HG03095 (cell line): ENCODE data around the gene HMBS.
"Not testable (repeated sequence)": the region's sequence is repeated elsewhere in the genome, so short reads cannot be mapped to it uniquely, and the experiment has no call there.

Experiments used
- ATAC-seq: cut with Tn5 transposase; IDR thresholded peaks from one replicate; pipeline ENCODE4 v1.9.1; 2021; ENCODE audit warnings: moderate library complexity; ENCODE audit not compliant: unreplicated experiment

HMBS gene

GRCh38 chr11:119084663-119085436 lies at the start of gene HMBS:
HMBS (plus strand) TSS chr11:119084881; CDS start chr11:119085034, 153 bp downstream.
- peak; percentile 88 for ATAC-seq

DNA sequence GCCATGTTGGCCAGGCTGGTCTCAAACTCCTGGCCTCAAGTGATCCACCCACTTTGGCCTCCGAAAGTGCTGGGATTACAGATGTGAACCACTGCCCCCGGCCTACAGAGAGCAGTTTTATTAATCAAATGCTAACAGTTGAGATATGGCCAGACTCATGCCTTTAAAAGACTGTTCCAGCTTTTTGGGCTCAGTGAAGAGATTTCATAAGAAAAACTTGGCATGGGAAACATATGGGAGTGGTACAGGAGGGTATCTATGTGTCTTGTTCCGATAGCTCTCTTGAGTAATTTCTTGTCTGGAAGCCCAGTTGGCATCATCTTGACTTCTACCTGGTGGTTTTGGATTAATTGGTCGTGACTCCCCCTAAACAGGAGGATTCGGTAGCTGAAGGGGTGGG lies 45.8 kb upstream of the HMBS start:
- no peak for ATAC-seq

DNA sequence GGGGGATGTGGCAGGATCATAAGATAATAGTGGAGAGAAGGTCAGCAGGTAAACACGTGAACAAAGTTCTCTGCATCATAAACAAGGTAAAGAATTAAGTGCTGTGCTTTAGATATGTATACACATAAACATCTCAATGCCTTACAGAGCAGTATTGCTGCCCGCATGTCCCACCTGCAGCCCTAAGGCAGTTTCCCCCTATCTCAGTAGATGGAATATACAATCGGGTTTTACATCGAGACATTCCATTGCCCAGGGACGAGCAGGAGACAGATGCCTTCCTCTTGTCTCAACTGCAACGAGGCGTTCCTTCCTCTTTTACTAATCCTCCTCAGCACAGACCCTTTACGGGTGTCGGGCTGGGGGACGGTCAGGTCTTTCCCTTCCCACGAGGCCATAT lies 45.2 kb upstream of the HMBS start:
- ATAC-seq: not testable (repeated sequence)

GRCh38 chr11:119041821-119042514 lies 42.7 kb upstream of the HMBS start:
- ATAC-seq: no peak

DNA sequence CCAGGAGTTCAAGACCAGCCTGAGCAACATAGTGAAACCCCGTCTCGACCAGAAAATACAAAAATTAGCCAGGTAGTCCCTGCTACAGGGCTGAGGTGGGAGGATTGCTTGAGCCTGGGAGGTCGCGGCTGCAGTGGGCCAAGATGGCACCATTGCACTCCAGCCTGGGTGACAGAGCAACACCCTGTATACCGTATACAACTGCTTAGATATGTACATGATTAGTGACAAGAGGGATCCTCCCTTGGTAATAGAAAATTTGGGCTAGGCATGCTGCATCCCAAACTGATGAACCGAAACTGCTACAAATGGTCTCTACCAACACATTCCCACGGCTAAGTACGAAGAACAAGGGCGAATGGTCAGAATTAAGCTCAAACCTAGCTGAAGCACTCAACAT lies 41.8 kb upstream of the HMBS start:
- no peak for ATAC-seq

GRCh38 chr11:119044708-119045107 lies 40.0 kb upstream of the HMBS start:
- ATAC-seq: no peak

- no peak for ATAC-seq
Observed at GRCh38 chr11:119046489-119046888, 38.2 kb upstream of the HMBS start.

DNA sequence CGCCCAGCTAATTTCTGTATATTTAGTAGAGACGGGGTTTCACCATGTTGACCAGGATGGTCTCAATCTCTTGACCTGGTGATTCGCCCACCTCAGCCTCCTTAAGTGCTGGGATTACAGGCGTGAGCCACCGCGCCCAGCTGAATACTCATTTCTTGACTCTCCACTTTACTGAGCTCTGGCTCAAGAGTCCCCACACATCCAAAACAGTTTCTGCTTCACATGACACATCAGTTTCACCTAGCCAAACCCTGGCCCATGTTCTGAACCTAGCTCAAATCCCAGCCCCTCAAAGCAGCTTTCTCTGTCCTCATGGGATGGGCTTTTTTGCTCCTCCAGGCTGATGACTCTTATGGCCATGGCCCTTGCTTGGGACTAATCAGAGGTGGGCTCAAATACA lies 37.5 kb upstream of the HMBS start:
- ATAC-seq: no peak

DNA sequence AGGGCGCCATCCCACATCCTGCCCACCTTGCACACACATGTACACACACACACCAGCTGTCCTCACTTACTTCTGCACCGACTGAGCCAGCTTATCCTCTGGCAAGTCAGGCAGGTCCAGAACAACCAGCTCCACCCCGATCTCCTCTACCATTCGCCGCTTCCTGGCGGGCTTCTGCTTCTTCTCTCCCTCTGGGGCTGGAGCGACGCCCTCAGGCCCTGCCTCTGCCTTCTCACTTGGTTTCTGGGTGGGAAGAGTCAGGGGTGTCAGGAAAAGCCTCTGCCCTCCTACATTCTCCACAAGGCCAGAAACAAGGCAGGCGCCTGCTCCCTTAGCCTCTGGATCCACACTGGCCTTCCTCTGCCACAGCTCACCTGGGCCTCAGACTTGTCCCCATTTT lies 36.0 kb upstream of the HMBS start:
- no peak for ATAC-seq

DNA sequence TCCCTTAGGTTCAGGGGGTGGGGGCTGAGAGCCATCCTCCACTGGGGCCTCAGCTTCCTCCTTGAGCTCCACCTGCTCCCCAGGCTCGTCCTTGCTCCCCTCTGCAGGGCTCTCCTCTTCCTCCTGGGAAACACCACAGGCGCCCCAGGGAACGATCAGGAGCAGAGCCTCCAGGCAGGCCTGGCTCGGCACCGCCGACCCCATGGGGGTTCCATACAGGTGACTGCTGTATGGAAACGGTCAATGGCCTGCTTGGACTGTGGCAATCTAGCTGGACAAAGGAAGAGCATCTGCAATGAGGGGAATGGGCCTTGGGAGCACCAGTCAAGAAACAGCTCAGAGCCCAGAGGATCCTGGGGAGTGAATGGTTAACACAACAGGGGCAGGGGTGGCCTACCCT lies 35.6 kb upstream of the HMBS start:
- no peak for ATAC-seq

GRCh38 chr11:119051440-119052162 lies 33.1 kb upstream of the HMBS start:
- ATAC-seq: peak; percentile 50

DNA sequence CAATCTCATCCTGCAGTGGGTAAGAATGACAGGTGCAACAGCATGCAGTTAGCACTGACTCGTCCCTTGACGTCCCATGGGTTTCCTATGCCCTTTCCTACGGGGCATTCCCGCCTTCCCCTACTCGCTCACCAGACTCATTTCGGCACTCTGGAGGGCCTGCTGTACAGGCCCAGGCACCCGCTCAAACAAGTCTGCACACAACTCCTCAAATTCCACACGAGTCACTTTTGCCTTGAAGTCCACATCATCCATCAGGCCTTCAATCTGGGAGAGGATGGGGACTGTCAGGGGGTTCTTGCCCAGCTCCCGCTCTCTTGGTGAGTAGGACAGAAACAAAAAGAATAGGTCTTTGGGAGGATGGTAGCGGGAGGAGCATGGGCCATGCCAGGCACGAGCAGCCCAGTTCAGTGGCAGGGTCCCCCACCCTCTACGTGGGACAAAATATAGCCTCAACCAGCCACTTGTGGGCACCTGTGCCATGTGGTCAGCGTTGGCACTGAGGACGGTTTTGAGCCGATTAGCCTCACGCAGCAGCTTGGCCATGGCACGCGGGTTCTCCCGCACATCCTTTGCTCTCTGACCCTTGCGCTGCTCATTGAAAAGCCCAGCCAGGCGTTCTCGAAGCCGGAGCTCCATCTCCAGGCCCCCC lies 32.4 kb upstream of the HMBS start:
- no peak for ATAC-seq

DNA sequence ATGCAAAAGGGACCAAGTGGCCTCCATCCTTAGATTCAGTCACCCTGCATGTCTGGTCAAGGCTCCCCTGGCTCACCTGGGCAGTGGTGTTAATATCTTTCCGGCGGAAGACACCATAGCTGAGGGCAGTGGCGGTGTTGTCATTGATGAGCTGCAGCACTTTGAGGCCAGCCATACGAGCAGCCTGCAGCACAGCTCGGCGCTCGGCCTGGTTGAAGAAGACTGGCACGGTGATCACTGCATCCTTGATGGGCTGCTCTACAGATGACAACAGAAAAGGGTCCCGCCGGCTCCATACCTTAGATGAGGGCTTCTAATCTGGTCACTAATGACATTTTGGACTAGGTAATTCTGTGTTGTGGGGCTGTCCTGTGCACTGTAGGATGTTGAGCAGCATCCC lies 30.3 kb upstream of the HMBS start:
- no peak for ATAC-seq

DNA sequence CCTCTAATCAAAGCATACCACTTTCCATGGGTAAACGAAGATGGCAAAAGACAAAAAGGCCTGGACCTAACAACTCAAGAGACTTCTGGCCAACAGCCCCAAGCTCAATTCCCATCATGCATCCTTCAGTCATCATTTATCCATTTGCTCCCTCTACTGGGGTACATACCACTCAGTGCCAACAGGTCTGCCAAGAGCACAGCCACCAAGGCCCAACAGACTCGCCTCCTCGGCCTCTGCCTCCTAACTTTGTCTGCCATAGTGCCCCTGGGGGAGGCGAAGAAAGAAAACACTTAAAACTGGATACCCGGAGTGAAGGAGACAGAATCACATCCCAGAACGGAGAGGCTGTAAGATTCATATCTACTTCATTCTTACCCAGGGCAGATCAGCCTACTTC lies 28.8 kb upstream of the HMBS start:
- ATAC-seq: no peak

DNA sequence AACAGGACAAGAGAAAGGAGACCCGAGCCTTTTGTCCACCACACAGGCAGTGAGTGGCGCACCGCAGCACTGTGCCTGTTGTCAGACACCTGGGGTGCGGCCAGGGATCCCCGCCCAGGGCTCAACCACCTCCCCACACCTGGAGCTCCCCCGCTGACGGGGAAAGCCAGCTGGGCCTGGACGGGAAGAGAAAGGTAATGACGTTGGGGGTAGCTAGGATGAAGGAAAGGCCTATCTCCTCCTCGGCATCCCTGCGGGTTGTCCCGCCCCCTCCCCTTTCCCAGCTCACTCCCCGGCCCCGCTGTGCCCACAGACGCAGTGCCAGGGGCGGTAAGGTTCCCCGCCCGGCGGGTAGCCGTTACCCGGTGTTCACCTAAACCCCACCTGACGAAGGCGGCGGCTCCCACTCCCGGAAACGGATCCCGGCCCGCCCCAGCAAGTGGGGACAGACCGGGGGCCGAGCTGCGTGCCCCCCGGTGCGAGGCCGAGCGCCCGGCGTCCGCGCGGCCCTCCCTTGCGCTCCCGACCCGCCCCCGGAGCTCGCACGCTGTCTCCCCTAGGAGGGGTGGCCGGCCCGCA lies 28.2 kb upstream of the HMBS start:
- peak; percentile 7 for ATAC-seq

GRCh38 chr11:119057000-119057769 lies 27.5 kb upstream of the HMBS start, which contains the start of gene HYOU1:
HYOU1 (minus strand) TSS chr11:119057205; CDS start chr11:119056160, 1,045 bp downstream.
- peak; percentile 88 for ATAC-seq

- ATAC-seq: not testable (repeated sequence)
Observed at GRCh38 chr11:119059128-119059527, 25.6 kb upstream of the HMBS start.

GRCh38 chr11:119061256-119061655 lies 23.4 kb upstream of the HMBS start:
- ATAC-seq: no peak

GRCh38 chr11:119062779-119063178 lies 21.9 kb upstream of the HMBS start:
- ATAC-seq: no peak

DNA sequence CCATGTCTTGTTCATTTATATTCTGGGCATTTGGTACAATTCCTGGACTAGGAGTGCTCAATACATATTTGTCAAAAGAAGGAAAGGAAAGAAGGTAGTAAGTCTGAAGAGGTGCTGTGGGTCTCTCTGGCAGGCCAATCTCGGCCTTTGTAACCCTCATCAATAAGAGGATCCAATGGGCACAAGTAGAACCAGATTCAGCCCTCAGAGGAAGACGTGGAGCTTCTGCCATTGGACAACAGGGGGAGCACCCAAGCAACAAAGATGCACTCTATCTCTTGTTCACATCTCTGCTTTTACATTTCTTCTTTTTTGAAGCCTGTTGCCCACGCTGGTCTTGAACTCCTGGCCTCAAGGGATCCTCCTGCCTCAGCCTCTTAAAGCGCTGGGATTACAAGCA lies 19.3 kb upstream of the HMBS start:
- ATAC-seq: no peak
